GM23338 (cell line): Measurements from ENCODE around the gene LSM11.

ENCODE experiments used
- CREB1 ChIP-seq: fragments of 250-450 bp; sonication (Bioruptor Pico); IDR thresholded peaks from 2 replicates; pipeline ENCODE4 v1.5.0; 2020; ENCODE audit warnings: low read depth, mild to moderate bottlenecking, moderate library complexity
- CTCF ChIP-seq, 2 experiments: fragments of 200-600 bp in 1 of 2; sonication (generic) in 1 of 2; conservative IDR thresholded peaks; 2 replicates each; pipeline versions ENCODE4 v1.5.1 to v1.6.1; 2016 to 2017; ENCODE audit warnings: antibody characterized with exemption in 2 of 2, low read depth in 2 of 2, mild to moderate bottlenecking in 2 of 2, moderate library complexity in 1 of 2
- ETS1 ChIP-seq: IDR thresholded peaks from 2 replicates; pipeline ENCODE4 v1.6.1; 2016; ENCODE audit warnings: antibody characterized with exemption
- EZH2 ChIP-seq: fragments of 200-600 bp; sonication (generic); IDR thresholded peaks from one replicate; pipeline ENCODE4 v1.8.0; 2017; ENCODE audit warnings: antibody characterized with exemption, mild to moderate bottlenecking, low read depth; ENCODE audit not compliant: unreplicated experiment
- EZH2phosphoT487 ChIP-seq: fragments of 200-600 bp; sonication (generic); IDR thresholded peaks from one replicate; pipeline ENCODE4 v1.8.1; 2018; ENCODE audit warnings: antibody characterized with exemption; ENCODE audit not compliant: unreplicated experiment
- NANOG ChIP-seq: IDR thresholded peaks from 2 replicates; pipeline ENCODE4 v1.6.1; 2016; ENCODE audit warnings: antibody characterized with exemption, borderline replicate concordance
- POLR2AphosphoS5 ChIP-seq: IDR thresholded peaks from 2 replicates; pipeline ENCODE4 v1.6.1; 2016; ENCODE audit warnings: antibody characterized with exemption, low read depth
- REST ChIP-seq: IDR thresholded peaks from one replicate; pipeline ENCODE4 v1.6.1; 2018; ENCODE audit warnings: antibody characterized with exemption; ENCODE audit not compliant: unreplicated experiment
- STAT1 ChIP-seq: IDR thresholded peaks from one replicate; pipeline ENCODE4 v1.6.1; 2016; ENCODE audit warnings: antibody characterized with exemption; ENCODE audit not compliant: unreplicated experiment
- ZNF114 ChIP-seq: fragments of 250-450 bp; sonication (Bioruptor Pico); IDR thresholded peaks from 2 replicates; pipeline ENCODE4 v1.5.0; 2020; ENCODE audit warnings: mild to moderate bottlenecking, moderate library complexity
- ZNF331 ChIP-seq: fragments of 250-450 bp; sonication (Bioruptor Pico); IDR thresholded peaks from 2 replicates; pipeline ENCODE4 v1.5.0; 2020; ENCODE audit warnings: low read depth, mild to moderate bottlenecking, moderate library complexity

DNA sequence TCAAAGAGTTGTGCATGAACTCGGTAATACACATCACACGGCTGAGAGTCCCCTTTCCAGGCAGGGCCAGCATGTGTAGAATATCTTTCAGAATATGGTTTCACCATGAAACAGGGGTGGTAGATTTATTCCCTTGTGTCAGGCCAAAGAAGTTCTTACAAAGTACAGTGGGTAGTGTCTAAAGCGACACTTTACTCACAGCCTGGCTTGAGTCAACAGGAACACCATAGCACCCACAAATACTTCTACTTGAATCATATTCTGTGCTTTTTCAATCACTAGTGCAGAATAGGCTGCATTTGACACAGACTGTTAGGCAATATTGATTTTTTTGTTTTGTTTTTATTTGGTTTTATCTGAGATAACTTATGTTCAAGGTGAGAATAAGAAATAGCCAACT is 12.6 kb downstream of the LSM11 start:
- TF ChIP-seq CTCF (conservative IDR thresholded peaks at IDR 0.05; ENCODE audit: low read depth in 2 of 2) (no peak), POLR2AphosphoS5 (no peak), EZH2 (no peak), CREB1 (CRISPR knock-in tag) (no peak), STAT1 (no peak), EZH2phosphoT487 (no peak), ZNF114 (CRISPR knock-in tag) (no peak), REST (no peak), ETS1 (no peak), ZNF331 (CRISPR knock-in tag) (no peak), NANOG (no peak)
